Activated naive CD4-positive, alpha-beta T cell treated with anti-CD3 and anti-CD28 coated beads, Interleukin-2, amount 50 U/mL, for 16 hours (primary cell): ENCODE data around the gene LRRC17.

ENCODE experiments used
- DNase-seq: peaks from one replicate; pipeline ENCODE4 v3.0.0-alpha.2; 2020

The LRRC17 gene

DNA sequence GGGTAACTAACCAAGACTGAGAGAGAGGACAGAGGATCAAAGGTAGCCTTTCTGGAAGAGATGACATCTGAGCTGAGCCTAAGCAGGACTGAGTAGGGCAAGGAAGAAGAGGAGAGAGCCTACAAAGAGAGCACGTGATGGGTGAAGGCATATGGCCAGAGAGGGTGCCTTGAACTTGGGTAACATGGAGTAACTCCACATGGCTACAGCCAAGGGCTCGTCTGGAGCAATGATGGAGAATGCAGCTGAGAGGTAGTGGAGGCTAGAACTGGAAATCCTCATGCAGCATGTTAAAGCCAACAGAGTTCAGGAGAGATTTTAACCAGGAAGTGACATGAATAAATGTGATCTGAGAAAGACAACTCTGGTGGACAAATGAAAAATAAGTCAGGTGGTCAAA is 77.8 kb downstream of the LRRC17 start:
- no peak for DNase-seq

DNA sequence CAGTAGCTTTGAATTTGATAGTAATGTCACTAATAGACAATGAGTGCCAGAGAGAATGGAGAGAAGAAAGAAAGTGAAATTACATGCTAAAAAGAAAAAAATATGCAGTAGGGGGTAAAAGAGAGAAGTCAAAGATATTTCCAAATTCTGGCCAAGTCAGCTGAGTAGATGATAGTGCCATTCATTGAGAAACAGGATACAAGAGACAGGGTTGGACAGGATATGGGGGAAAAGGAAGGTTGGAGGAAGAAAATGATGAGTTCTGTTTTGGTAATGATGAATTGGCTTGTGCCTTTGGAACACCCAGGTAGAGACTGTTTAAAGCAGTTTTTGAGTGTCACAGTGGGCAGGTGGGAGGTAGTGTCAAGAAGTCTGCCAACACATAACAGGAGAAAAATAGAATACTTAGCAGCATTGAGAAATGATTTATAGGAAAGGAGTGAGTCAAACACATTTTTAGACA is 78.3 kb downstream of the LRRC17 start:
- DNase-seq: no peak

DNA sequence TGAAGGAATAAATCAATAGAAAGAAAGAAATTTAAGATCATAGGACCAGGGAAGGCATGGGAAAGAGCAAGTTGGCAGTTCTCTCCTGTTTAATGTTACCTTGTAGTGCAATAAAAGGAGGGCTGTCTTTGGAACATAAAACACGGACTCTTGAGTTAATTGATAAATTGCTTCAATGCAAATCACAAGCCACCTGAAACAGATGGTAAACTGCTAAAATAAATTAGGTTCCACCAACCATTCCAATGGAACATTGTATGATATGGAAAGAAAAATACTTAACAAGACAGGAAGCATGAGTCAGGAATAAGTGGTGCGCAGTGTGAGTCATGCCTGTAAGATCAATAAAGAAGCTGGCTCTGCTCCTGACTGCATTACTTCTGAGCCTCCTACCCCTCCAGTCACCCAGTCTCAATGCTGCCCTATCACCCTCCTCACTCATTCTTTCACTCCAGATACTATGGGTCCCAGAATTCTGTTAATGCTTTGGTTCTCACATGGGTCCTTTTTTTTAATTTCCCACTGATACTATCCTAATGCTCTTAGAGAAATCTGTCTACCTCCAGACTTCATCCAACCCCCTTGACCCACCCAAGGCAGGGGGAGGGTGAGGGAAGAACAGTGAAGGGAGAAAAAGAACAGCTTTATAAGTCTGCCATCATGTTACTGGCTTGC is 78.9 kb downstream of the LRRC17 start:
- DNase-seq: no peak

DNA sequence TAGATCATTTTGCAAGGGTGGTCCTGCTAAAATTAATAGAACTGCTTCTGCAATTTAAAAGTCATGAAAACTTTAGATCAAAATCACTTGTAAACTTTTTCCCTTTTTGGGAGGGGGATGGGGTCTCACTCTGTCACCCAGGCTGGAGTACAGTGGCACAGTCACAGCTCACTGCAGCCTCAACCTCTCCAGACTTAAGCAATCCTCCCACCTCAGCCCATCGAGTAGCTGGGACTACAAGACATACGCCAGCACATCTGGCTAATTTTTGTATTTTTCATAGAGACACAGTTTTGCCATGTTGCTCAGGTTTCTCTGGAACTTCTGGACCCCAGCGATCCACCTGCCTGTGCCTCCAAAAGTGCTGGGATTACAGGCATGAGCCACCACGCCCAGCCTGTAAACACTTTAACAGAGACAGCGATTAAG is 79.7 kb downstream of the LRRC17 start:
- no peak for DNase-seq

DNA sequence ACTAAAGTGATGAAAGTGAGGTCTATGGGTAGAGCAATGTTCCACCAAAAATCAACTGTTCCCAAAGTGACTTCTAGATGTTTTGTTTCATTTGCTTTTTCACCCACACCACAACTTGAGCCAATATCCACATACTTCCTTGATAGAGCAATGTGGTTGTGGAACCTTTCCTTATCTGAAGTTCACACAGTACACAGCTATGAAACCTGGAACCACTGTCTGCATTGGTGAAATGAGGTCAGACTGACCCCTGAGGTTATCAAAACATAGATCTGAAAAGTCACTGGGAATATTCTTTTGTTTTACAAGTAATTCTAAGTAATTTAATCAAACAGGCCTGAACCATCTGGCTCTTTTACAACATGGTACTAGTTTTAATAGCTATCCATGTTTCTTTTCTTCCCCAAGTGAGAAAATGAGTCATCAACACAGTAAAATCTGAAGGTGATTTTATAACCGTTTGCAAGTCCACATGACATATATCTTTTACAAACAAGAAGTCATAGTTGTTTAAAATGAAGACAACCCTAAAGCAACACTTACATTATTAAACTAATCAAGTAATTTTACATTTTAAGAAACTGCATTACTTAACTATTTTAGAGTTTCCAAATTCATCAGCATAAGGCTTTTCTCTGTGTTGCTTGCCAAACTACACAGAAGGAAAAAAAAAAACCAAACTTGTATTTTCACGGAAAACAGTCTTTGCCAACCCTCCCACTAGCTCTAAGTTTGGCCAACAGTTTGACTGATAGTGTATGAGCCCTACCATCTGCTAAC is 80.3 kb downstream of the LRRC17 start:
- DNase-seq: no peak

DNA sequence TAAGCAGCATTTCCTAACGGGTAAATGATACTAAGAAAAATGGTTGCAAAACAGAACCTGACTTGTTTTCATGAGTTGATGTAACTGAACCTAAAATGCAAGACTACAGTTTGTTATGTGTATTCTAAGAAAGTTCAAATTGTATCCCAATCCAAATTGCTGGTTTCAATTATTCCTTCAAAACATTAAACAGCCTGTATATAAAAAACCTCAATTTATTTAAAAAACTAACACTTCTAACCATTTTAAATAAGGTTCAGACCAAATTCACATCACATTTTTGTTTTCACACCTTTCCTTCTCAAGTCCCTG is 80.9 kb downstream of the LRRC17 start:
- DNase-seq: no peak

DNA sequence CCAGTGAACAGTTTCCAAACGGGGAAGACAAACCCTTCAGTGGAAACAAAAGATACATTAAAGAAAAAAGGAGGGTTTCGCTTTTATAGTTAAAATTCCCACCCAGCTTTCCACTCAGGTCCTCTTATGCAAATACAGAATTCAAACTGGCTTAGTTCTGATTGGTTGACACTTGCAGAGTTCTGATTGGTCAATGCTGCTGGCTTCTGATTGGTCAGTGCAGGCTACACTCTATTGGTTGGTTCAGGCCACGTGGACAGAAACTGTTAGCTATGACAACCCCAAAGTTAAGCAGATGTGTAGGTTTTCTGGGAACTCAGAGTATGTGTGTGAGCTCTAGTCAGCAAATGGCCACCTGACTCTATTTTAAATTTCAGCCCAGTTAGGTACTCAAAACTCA is 81.8 kb downstream of the LRRC17 start:
- no peak for DNase-seq
